Activated naive CD8-positive, alpha-beta T cell treated with anti-CD3 and anti-CD28 coated beads, Interleukin-2, amount 50 U/mL, for 16 hours (primary cell): Measurements from ENCODE around the gene GADL1.

Experiments used
- DNase-seq: peaks from one replicate; pipeline ENCODE4 v3.0.0-alpha.2; 2020; ENCODE audit warnings: low read depth, low spot score

The GADL1 gene

DNA sequence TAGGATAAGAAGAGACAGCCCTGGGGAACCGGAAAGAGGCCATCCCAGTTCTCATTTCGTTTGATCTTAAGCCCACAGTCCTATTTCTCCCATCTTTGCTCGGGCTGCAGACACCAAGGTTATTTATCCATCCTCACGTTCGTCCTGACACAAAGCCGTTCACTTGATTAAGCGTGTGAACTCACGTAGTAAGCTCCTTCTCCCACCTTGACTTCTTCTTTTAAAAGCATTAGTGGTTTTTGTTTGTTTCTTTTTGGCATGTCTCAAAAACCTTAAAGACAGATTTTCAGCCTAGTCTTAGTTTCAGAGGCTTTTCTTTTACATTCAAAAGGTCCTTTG lies 217.1 kb downstream of the GADL1 start:
- no peak for DNase-seq

DNA sequence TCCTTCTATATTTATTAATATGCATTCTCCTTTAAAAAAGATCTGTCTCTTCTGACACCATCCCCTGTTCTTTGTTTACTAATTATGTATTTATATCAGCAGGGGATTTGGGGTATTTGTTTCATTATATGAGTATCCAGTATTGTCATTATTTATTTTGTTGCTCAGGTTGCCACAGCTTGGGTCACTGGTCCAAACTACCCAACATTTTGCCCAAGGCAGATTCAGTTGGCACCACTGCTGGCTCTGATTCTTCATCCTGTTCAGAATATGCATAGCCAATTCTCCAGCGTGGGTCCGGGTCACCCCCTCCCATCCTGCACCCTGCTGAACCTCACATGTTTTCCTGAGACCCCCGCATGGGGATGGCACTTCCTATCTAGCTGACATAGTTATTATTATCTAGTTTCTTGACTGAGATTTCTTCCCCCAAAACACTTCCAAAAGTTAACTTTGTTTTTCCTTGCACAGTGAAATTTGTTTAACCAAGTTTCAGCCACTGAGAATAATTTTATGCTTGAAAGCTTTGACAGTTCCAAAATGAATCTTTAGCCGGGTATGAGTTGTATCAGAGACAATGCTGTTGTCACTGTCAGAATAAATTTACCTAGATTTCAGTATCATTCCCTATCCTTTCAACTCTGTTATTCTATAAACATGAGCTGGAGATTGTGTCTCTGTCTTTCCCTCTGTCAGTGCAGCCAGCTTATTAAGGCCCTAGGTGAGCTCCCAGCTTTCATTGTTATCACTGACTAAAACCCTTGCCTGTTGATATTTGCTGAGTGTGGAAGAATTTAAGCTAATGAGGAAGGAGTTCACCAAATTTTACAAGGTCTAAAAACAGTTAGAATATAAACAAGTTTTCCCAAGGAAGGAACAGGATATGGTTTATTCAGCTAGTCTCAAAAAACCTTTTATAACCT lies 217.8 kb downstream of the GADL1 start:
- no peak for DNase-seq
